ENCODE results near the gene FOXL2NB. TPM values are rescaled to one million over a fixed set of nuclear protein-coding genes. Genes with fewer than 3 reads are reported as not detected.
"Not testable (repeated sequence)": the region's sequence is repeated elsewhere in the genome, so short reads cannot be mapped to it uniquely, and the experiment has no call there.

The FOXL2NB gene
- total and polyA plus RNA-seq, 8 donors: 0.03 TPM; not detected in 7

DNA sequence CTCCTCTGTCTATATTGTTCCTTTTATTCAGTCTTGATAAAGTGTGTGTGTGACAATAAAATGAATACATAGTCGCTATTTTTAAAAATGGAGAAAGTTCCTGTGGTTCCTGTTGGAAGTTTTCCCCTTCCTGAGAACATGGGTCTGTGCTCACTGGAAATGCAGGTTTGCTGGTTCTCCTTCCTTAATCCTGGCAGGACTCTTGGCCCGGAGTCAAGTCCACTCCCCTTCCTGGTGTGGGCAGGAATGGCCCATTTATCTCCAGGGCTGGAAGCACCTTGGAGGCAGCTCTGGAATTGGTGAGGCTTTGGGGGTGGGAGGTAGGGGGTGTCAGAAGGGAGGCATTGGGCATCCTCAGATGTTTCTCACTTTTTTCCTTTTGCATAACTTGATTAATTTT, 30.2 kb upstream of the FOXL2NB start:
- intact Hi-C loops (cut with DNase I; ENCODE audit: low total_unique reads): loop anchor here (5.0 to 10.0 kb wide), 2 partner anchors 82 to 315 kb away; partner anchors contain the start of gene PIK3CB
- DNase-seq: peak; percentile 76 to 87
- Histone ChIP-seq H3K36me3 (no peaks in the 10 kb centered on the region), H3K4me1 (peaks cover 10 to 22% (median 16%) of the 10 kb centered on the region in 4 donors), H3K4me3 (no peak overlapping the region), H3K27me3 (no peaks in the 10 kb centered on the region), H3K9me3 (no peaks in the 10 kb centered on the region), H3K27ac (peak overlapping the region in 4 of 5 donors; percentile 5 to 98 (median 94))
- WGBS, 5 donors: 22 to 36% (median 34%) methylated on average over 2 of the region's 2 CpGs
- TF ChIP-seq CTCF (IDR thresholded peaks at IDR 0.05) (no peak), POLR2AphosphoS5 (IDR thresholded peaks at IDR 0.05) (peak in 1 of 3 donors; percentile 26)

- intact Hi-C loops (cut with DNase I; ENCODE audit: low total_unique reads): loop anchor here (5.0 to 10.0 kb wide), 2 partner anchors 85 to 317 kb away; partner anchors contain the start of gene PIK3CB
- no peak for DNase-seq
- Histone ChIP-seq H3K27ac (no peak overlapping the region), H3K4me1 (peaks cover 10 to 25% (median 18%) of the 10 kb centered on the region in 4 donors), H3K4me3 (no peak overlapping the region), H3K9me3 (no peaks in the 10 kb centered on the region), H3K36me3 (no peaks in the 10 kb centered on the region), H3K27me3 (peaks cover 0 to under 1% (median 0%) of the 10 kb centered on the region in 3 donors)
- 68 to 79% (median 69%) methylated on average over 4 of the region's 4 CpGs for WGBS, 5 donors
- TF ChIP-seq POLR2A (IDR thresholded peaks at IDR 0.05) (no peak), EP300 (IDR thresholded peaks at IDR 0.05) (no peak), CTCF (IDR thresholded peaks at IDR 0.05) (no peak), POLR2AphosphoS5 (IDR thresholded peaks at IDR 0.05) (no peak)
Measured at GRCh38 chr3:138919325-138919724, 27.7 kb upstream of the FOXL2NB start.

- peaks cover 0 to 5% (median 0%) of the 10 kb centered on the region in 3 donors for H3K27me3 ChIP-seq
- no peak overlapping the region for H3K4me3 ChIP-seq
- H3K4me1 ChIP-seq: peaks cover under 1 to 10% (median 6%) of the 10 kb centered on the region in 4 donors
- TF ChIP-seq POLR2A (IDR thresholded peaks at IDR 0.05): no peak
- no peak for TF ChIP-seq EP300 (IDR thresholded peaks at IDR 0.05)
- no peak for TF ChIP-seq POLR2AphosphoS5 (IDR thresholded peaks at IDR 0.05)
- no peak for TF ChIP-seq CTCF (IDR thresholded peaks at IDR 0.05)
- no peak for DNase-seq
- 74 to 89% (median 78%) methylated on average over 8 of the region's 8 CpGs for WGBS, 5 donors
- no peaks in the 10 kb centered on the region for H3K36me3 ChIP-seq
- H3K9me3 ChIP-seq: no peaks in the 10 kb centered on the region
- intact Hi-C loops (cut with DNase I; ENCODE audit: low total_unique reads): loop anchor here (10.0 kb wide), 1 partner anchor 507 kb away; no protein-coding TSS in a partner anchor
- H3K27ac ChIP-seq: no peak overlapping the region
Measured at GRCh38 chr3:138921316-138922292, 25.4 kb upstream of the FOXL2NB start.

DNA sequence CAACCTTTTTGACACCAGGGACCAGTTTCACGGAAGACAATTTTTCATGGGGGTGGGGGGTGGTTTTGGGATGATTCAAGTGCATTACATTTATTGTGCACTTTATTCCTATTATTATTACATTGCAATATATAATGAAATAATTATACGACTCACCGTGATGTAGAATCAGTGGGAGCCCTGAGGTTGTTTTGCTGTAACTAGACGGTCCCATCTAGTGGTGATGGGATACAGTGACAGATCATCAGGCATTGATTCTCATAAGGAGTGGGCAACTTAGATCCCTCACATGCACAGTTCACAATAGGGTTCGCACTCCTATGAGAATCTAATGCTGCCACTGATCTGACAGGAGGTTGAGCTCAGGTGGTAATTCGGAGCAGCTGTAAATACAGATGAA, 24.6 kb upstream of the FOXL2NB start:
- H3K9me3 ChIP-seq, H3K36me3 ChIP-seq, H3K4me3 ChIP-seq, DNase-seq, H3K27me3 ChIP-seq, H3K27ac ChIP-seq, H3K4me1 ChIP-seq: not testable (repeated sequence)
- intact Hi-C loops (cut with DNase I; ENCODE audit: low total_unique reads): loop anchor here (10.0 kb wide), 1 partner anchor 508 kb away; no protein-coding TSS in a partner anchor
- 91 to 95% (median 95%) methylated on average over 6 of the region's 6 CpGs for WGBS, 5 donors

Measured in stomach (tissue), 9 donors.